HG03280 (cell line): ENCODE data around the gene TOGARAM2.

Experiments
- ATAC-seq: cut with Tn5 transposase; IDR thresholded peaks from one replicate; pipeline ENCODE4 v1.9.1; 2021; ENCODE audit warnings: mild to moderate bottlenecking, moderate library complexity; ENCODE audit not compliant: unreplicated experiment

The TOGARAM2 gene

GRCh38 chr2:28997237-28997846 is 16.2 kb downstream of the TOGARAM2 start:
- no peak for ATAC-seq

- ATAC-seq, result no peak
Measured at GRCh38 chr2:28997847-28998735, 17.0 kb downstream of the TOGARAM2 start.

- ATAC-seq, result peak; percentile 89
Measured at GRCh38 chr2:29000481-29000880, 19.4 kb downstream of the TOGARAM2 start.

GRCh38 chr2:29000956-29001355 is 19.9 kb downstream of the TOGARAM2 start:
- no peak for ATAC-seq

- no peak for ATAC-seq
Measured at GRCh38 chr2:29001806-29002205, 20.7 kb downstream of the TOGARAM2 start.

- ATAC-seq, result no peak
Measured at GRCh38 chr2:29004755-29005154, 23.7 kb downstream of the TOGARAM2 start.

- ATAC-seq, result no peak
Measured at GRCh38 chr2:29005331-29005730, 24.2 kb downstream of the TOGARAM2 start.

- no peak for ATAC-seq
Measured at GRCh38 chr2:29006092-29006979, 25.2 kb downstream of the TOGARAM2 start.

GRCh38 chr2:29006980-29007301 is 25.8 kb downstream of the TOGARAM2 start:
- ATAC-seq, result no peak

GRCh38 chr2:29009270-29009669 is 28.2 kb downstream of the TOGARAM2 start:
- ATAC-seq, result no peak

- ATAC-seq, result no peak
Measured at GRCh38 chr2:29009711-29010677, 28.9 kb downstream of the TOGARAM2 start.

GRCh38 chr2:29010946-29011345 is 29.8 kb downstream of the TOGARAM2 start:
- ATAC-seq, result no peak

GRCh38 chr2:29011418-29012060 is 30.4 kb downstream of the TOGARAM2 start:
- no peak for ATAC-seq

- ATAC-seq, result no peak
Measured at GRCh38 chr2:29012211-29012681, 31.1 kb downstream of the TOGARAM2 start.

GRCh38 chr2:29013057-29013780 is 32.1 kb downstream of the TOGARAM2 start:
- ATAC-seq, result no peak

- ATAC-seq, result no peak
Measured at GRCh38 chr2:29014331-29014730, 33.2 kb downstream of the TOGARAM2 start.

GRCh38 chr2:29014811-29015421 is 33.8 kb downstream of the TOGARAM2 start:
- no peak for ATAC-seq

- no peak for ATAC-seq
Measured at GRCh38 chr2:29015701-29016470, 34.8 kb downstream of the TOGARAM2 start.
